ENCODE measurements around the gene CEP192.
"Not testable (repeated sequence)": the region's sequence is repeated elsewhere in the genome, so short reads cannot be mapped to it uniquely, and the experiment has no call there.

CEP192 gene

DNA sequence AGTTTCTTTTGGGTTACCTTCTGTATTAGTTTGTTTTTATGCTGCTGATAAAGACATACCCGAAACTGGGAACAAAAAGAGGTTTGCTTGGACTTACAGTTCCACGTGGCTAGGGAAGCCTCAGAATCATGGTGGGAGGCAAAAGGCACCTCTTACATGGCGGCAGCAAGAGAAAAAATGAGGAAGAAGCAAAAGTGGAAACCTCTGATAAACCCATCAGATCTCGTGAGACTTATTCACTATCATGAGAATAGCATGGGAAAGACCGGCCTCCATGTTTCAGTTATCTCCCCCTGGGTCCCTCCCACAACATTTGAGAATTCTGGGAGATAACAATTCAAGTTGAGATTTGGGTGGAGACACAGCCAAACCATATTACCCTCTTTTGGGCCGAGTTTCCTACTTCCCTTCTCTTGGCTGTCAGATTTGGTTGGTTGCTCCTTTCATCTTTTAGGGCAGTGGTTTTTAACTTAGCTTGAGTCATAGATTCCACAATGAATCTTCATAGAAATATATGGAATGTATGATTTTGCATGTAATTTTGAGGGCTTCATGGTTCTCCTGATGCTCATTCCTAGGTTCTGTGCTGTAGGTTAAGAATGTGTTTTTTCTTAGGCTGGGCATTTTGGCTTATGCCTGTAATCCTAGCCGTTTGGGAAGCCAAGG, 44.2 kb downstream of the CEP192 start:
- no peak for DNase-seq (ENCODE audit: low read depth)

DNA sequence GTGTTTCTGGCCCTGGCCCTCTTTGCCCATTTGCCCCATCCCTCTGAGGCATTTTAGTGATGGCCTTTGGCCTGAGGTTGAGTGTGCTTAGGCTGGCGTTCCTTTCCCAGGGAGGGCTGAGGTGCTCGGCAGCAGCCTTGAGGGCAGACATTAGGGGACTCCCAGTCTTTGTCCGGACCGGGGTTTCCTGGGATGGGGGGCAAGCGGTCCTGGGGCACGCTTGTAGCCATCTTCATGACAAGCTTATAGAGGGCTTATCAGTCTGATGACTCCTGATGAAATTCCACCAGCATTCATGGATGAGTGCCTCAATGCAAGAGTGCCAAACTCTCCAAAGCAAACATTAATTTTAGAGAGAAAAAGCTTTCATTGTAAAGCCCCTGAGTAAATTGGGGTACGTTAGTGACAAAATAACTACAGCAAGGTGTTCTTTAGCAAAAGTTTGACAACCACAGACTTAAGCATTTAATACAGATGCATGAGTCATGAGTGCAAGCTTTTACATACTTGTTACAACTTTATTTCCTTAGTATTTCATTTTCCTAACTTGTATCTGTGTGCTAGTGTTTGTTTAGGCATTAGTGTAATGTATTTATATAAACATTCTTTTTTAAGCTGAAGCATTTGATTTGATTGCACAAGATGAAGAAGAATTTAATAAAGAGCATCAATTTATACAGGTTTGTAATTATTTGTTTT, 45.6 kb downstream of the CEP192 start:
- no peak for DNase-seq (ENCODE audit: low read depth)

DNA sequence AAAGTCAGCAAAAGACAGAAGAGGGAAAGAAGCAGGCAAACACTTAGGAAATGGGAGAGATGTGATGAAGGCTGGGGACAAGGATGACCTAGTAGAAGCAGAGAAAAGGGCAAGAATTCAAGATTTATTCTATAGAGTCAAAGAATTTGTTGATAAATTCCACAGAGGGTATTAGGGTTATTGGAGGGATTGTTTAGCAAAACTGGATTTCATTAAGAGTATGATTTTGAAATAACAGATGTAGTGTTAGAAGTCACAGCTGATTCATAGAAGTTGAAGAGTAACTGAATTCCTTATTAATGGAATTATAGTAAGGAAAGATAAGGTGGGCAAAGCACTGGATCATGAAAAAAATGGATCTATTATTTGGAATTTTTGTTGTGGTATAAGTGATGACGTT, 48.6 kb downstream of the CEP192 start:
- DNase-seq (ENCODE audit: low read depth), result no peak

DNA sequence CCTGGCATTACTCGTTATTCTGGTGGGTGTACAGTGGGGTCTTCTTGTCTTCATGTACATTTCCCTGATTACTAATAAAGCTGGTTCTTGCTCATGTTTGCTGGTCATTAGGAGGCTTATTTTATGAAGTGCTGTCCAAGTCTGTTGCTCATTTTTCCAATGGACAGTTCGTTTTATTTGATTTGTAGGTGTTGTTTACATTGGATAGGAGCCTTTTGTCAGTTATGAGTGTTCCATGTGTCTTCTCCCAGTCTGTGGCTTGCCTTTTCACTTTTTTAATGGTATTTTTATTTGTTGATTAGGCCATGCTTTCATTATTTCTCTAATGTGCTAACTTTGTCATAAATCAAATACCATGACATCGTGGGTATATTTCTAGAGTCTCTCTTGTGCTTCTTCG, 51.9 kb downstream of the CEP192 start:
- DNase-seq (ENCODE audit: low read depth), result no peak

DNA sequence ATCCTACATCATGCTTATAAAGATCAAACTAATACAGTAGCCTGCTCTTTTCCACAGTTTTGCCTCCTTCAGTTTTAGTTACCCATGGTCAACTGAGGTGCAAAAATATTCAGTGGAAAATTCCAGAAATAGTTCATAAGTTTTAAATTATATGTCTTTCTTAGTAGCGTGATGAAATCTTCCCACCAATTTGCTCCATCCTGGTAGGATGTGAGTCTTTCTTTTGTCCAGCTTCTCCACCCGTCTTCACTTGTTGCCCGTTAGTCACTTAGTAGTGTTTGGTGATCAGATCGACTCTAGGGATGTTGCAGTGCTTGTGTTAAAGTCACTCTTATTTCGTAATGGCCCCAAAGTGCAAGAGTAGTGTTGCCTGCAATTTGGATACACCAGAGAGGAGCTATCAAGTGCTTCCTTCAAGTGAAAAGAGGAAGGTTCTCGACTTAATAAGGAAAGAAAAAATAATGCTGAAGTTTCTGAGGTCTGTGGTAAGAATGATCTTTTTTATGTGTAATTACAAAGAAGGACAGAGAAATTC, 57.0 kb downstream of the CEP192 start:
- DNase-seq (ENCODE audit: low read depth), result no peak

DNA sequence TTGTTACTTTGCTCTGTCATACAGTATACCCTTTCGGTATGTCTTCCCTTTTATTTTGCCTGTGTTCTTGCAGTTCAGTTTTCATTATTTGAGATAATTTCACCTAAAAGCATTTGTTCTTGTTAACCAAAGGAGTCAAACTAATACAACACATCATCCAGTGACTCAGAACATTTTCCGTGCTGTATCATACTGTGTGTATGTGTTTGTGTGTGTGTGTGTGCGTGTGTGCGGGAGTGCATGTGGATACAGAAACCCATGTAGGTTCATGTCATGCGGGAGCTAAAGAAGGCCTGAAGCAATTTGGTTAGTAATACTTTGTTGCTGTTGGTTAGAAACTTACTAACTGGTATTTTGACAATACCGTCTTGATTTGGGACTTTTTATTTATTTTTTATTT, 60.0 kb downstream of the CEP192 start:
- no peak for DNase-seq (ENCODE audit: low read depth)

DNA sequence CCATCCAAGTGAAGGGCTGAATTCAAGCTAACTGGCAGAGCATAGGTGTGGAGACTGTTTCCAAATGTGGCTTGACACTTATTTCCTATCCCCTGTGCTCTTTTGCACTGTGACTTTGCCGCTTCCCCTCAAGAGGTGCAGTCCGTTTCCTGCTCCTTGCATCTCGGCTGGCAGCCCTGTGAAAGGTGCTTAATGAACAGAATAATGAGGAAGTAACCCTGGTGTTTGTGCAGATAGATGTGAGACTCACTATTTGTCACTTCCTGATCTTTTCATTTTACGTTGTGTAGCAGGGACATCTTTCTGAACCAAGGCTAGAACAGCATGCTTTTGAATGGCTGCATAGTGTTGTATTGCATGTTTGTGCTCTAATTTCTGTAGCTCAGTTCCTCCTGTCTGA, 60.8 kb downstream of the CEP192 start:
- DNase-seq (ENCODE audit: low read depth), result no peak

DNA sequence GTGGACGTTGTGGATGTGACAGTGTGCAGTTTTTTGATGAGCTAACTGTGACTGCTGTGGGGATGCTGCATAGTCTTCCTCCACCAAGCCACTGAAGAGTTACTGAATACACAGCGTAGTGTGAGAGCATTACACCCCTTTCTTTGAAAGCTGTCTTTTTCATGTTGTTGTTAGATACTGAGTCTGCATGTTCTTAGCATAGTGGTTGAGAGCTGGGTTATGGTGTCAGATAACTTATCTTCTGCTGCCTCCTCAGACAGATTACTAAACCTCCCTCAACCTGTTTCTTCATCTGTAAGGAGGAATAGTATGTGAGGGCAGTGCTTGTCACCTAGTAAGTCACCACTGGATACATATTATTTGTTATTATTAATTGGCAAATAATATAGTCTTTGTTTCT, 63.2 kb downstream of the CEP192 start:
- DNase-seq (ENCODE audit: low read depth), result no peak

DNA sequence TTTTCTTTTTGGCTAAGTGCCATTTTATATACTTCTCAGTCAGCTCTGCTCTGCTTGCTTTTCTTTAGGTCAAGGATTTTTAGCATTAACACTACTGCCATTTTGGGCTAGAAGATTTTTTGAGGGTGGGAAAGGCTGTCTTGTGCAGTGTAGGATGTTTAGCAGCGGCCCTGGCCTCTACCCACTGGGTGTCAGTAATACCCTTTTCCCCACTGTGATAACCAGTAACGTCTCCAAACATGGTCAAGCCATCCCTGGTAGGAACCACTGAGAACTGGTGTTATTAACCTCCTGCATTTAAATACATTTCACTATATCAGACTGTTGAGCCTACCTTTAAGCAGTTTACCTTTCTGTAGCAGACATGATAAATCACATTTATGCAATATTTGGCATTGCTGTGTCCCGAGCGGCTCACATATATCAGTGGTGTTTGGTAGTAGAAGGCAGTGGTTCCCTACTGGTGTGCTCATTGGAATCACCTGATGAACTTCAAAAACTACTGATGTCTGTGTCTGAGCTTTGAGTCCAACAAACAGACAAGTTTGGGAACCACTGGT, 70.5 kb downstream of the CEP192 start:
- DNase-seq (ENCODE audit: low read depth), result no peak

DNA sequence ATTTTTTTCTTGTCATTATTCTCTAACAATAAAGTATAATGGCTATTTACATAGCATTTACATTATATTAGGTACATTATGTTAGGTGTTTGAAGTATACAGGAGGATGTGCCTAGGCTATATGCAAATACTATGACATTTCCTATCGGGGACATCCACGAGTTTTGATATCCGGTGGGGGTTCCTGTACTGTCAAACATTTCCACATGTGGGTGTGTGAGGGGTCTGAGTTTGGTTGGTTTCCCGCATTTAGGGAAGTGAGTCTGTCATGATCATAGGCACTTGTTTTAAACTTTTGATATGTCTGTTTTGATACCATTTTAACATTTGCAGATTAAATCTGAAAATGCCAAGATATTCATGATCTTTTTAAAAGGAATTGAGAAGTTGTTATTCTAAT, 76.0 kb downstream of the CEP192 start:
- no peak for DNase-seq (ENCODE audit: low read depth)

DNA sequence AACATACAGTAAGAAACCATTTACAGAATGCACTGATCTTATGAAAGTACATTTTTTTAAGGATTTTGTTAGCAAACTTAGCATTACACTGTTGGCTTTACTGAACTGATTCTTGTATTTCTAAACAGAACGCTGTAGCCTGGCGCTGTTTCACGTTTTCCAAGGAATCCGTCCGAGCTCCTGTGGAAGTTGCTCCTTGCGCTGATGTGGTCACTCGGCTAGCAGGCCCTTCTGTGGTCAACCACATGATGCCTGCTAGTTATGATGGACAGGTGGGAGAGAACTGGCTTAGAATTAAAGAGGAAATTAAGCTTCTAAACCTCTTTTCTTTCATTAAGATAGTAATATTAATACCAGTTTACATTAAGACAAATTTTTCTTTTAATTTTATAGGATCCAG, 76.8 kb downstream of the CEP192 start:
- DNase-seq (ENCODE audit: low read depth), result no peak

DNA sequence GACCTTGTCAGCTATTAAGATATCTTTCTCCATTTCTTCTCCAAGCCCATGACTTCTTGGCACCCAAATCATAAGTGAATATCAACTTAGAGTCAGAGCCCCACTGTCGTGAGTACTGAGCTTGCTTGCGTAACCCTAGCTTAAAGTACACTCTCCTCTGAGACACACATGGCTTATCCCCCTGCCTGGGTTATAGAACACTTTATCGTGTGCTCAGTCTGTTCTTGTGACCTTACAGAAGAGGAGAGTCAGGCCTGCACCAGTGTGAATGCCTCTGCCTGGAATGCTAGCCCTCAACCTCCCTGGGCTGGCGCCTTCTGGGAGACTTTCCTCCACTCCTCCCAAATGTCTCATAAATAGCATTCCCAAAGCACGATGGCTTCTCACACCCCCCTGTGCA, 79.3 kb downstream of the CEP192 start:
- DNase-seq (ENCODE audit: low read depth), result no peak

DNA sequence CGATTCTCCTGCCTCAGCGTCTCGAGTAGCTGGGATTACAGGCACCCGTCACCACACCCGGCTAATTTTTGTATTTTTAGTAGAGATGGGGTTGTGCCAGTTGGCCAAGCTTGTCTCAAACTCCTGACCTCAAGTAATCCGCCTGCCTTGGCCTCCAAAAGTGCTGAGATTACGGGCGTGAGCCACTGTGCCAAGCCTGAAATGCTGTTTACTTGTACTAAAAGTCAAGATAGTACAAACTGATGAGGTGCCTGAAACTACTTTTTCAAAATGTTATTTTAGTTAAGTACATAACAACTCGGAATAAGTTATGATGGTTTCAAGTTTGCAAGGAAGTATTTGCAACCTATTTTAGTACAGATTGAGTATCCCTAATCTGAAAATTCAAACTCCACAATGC, 85.7 kb downstream of the CEP192 start:
- no peak for DNase-seq (ENCODE audit: low read depth)

DNA sequence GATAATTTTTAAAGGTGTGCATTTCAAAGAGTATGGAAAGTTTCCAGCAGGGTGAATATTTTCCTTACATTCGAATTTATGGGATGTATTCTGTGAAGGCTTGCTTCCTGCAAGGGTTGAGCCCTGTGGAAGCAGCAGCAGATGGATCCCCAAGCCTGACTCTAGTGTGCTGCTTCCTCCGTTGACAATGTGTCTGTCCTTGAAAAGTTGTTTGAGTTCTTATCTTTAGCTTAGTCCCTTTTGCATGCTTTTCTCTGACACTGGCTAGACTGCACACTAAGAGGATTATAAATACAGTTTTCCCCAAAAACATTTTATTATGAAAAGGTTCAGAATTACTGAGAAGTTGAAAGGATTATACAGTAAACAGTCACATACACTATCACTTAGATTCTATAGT, 86.3 kb downstream of the CEP192 start:
- no peak for DNase-seq (ENCODE audit: low read depth)

DNA sequence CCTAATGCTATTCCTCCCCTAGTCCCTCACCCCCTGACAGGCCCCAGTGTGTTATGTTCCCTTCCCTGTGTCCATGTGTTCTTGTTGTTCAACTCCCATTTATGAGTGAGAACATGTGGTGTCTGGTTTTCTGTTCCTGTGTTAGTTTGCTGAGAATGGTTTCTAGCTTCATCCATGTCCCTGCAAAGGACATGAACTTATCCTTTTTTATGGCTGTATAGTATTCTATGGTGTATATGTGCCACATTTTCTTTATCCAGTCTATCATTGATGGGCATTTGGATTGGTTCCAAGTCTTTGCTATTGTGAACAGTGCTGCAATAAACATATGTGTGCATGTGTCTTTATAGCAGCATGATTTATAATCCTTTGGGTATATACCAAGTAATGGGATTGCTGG, 86.9 kb downstream of the CEP192 start:
- not testable (repeated sequence) for DNase-seq (ENCODE audit: low read depth)

DNA sequence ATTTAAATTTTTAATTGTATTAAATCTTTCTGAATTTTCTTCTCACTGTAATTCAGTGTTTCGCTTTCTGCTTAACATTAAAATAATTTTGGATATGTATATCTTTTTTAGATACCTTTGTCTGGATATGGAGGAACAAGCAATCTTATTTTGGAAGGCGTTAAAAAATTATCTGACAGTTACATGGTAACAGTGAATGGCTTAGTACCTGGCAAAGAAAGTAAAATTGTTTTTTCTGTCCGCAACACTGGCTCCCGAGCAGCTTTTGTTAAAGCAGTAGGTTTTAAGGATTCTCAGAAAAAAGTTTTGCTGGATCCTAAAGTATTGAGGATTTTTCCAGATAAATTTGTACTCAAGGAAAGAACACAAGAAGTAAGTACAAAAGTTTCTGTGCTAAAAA, 95.7 kb downstream of the CEP192 start:
- no peak for DNase-seq (ENCODE audit: low read depth)

DNA sequence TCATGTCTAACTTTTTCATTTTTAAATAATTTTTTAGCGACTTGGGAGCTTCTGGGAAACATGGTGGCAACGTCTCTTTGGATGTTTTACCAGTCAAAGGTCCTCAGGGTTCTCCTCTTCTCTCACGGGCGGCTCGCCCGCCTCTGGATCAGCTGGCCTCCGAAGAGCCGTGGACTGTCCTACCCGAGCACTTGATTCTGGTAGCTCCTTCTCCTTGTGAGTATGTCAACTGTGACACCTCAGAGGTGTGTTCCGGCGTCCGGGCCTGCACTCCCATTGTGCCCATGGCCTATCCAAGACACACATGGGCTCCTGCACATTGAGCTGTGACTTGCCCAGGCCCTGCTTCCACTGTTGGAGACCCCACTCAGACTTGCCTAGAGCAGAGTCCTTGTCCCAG, 104.3 kb downstream of the CEP192 start:
- no peak for DNase-seq (ENCODE audit: low read depth)

DNA sequence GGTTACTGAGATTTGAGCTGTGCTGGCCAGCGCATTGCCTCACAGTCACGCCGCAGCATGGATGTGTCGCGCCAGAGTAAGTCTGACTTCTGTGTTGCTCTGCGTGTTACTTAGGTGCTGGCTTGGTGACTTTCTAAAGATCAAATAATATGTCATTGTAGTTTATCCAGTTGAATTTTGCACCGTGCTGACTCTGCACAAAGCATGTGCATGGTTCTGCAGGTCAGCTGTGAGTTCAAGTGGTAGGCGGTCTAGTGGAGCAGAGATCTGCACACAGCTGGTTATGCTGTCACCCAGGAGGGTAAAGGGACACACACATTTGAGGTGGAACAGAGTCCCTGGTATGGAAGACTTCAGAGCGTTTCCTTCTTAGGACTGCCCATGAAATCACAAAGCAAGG, 105.1 kb downstream of the CEP192 start:
- DNase-seq (ENCODE audit: low read depth), result no peak

DNA sequence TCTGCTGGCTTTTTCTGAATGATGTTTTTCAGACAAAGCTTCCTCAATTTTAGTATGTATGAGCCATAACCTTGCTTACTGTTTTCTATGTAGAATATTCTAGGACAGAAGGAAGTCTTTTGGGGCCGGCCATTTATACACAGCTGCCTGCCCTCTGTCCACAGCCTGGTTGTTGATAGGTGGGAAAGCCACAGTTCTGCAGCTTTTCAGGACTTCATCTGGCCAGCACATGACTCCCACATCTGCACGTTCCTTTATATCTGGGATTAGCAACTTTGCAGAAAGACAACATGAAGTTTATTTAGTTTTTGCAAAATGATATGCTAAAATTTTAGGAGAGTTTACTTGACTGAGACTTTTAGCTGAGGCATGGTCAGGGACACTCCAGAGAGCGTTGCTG, 105.6 kb downstream of the CEP192 start:
- no peak for DNase-seq (ENCODE audit: low read depth)

DNA sequence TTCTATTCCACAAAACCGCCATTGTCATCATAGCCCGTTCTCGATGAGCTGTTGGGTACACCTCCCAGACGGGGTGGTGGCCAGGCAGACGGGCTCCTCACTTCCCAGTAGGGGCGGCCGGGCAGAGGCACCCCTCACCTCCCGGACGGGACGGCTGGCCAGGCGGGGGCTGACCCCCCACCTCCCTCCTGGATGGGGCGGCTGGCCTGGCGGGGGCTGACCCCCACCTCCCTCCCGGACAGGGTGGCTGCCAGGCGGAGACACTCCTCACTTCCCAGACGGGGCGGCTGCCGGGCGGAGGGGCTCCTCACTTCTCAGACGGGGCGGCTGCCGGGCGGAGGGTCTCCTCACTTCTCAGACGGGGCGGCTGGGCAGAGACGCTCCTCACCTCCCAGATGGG, 106.9 kb downstream of the CEP192 start:
- not testable (repeated sequence) for DNase-seq (ENCODE audit: low read depth)

DNA sequence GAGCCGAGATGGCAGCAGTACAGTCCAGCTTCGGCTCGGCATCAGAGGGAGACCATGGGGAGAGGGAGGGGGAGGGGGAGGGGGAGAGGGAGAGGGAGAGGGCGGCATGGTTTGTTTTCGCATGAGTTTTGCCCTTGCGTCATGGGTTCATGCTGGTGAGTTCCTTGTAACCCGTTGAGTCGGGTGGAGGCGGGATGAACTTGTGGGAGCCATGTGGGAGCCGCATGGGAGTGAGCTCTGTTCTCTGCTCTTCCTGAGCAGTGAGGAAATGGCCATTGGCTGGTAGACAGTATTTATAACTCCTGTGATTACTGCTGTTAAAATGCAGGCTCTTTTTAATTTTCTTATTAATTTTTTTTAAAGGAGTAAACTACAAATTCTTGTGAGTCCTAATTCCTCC, 108.0 kb downstream of the CEP192 start:
- no peak for DNase-seq (ENCODE audit: low read depth)

DNA sequence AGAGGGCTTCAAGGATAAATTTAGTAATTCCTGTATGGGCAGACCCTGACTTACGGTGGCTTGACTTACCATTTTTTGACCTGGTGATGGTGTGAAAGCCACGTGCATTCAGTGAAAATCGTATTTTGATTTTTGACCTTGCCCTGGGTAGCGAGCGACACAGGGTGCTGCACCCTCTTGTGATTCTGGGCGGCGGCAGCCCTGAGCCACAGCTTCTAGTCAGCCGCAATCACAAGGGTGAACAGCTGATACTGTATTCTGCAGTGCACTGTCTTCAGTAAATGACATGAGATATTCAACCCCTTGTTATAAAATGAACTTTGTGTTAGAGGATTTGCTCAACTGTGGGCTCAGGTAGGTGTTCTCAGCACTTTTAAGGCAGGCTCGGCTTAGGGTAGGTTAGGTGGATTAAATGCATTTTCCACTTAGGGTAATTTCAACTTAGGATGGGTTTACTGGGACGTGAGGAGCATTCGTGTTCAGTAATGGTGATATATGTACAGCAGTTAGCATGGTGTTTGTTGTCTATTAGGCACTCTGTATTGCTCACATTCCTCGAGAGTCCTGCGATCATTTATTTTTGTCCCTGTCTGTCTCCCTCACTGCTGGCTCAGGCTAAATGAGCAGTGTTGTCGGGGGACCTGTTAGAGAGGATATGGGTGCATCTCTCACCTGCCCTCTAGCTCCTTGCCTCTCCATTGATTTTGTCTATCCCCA, 109.9 kb downstream of the CEP192 start:
- DNase-seq (ENCODE audit: low read depth), result no peak

DNA sequence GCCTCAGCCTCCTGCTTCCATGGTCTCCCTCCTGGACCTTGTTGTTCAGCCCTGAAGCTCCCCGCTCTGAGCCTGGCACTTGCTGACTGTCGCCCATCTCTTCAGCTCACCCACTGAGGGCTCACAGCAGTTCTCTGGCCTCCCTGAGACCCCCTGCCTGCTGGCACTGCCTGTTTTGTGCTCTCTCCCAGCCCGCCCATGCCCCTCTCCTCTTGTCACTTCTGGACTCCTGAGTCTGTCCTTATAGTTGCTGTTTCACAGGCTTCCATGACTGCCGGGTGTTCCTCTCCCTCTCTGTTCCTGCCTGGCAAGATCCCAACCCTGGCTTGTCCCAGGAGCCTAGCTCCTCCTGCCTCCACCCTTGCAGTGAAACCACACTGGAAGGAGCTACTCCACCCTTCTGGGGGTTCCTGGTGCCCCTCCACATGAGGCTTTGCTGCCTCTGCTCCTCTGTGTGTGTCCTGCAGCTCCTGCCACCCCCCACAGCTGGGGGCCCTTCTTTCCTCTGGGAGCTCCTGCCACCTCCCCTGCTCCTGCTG, 110.6 kb downstream of the CEP192 start:
- DNase-seq (ENCODE audit: low read depth), result no peak

Measured in HS-27A (cell line).